ENCODE data around the gene GLYATL1.
"Not testable (repeated sequence)": the region's sequence is repeated elsewhere in the genome, so short reads cannot be mapped to it uniquely, and the experiment has no call there.

Gene GLYATL1

DNA sequence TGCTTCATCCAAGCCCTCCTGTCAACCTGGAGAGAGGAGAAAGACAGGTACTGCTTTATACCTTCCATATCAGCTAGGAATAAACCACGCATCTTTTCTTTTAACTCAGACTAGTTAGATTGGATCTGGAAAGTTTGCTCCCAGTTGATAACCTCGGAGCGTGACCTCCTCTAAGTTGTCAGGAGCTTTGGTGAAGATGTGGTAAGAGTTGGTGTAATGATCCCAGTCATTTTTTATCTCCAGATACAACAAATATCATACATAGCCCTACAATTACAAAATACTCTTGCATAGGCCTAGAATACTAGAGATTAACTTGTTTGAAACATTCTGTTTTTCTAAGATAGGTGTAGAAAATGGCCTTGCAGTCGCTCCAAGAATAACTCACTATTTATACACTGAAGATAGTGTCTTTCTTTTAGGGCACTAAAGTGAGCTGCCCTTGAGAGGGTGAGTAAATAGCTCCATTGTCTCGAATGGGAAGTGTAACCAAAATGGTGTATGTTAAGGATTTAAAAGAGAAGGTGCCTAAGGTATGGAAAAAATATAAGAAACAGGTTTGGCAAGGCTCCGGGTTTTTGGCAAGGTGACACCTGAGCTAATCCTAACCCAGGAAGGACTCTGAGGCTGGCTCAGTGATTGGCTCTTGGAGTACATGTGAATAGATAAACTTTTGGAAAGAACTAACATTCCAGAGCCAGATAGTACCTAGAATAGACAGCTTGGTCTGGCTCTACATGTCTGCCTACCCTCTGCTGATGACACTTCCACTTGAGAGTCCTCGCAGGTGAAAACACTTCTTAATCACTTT lies 59.4 kb downstream of the GLYATL1 start:
- H3K4me1 ChIP-seq (ENCODE audit: control insufficient read depth, insufficient read depth, low read length, poor library complexity, severe bottlenecking) = no peaks in the 10 kb centered on the region
- H3K9me3 ChIP-seq (ENCODE audit: control insufficient read depth, low read length) = no peaks in the 10 kb centered on the region
- H3K27ac ChIP-seq (ENCODE audit: low read depth, low read length, severe bottlenecking) = no peak overlapping the region
- 77 to 90% methylated on average over 2 of the region's 7 CpGs for WGBS, 2 experiments (ENCODE audit: insufficient coverage in 2 of 2)
- H3K4me3 ChIP-seq (ENCODE audit: extremely low read depth, insufficient read depth, low read length, poor library complexity, severe bottlenecking) = no peak overlapping the region
- H3K36me3 ChIP-seq (ENCODE audit: control insufficient read depth, insufficient read depth, low read length) = no peaks in the 10 kb centered on the region

DNA sequence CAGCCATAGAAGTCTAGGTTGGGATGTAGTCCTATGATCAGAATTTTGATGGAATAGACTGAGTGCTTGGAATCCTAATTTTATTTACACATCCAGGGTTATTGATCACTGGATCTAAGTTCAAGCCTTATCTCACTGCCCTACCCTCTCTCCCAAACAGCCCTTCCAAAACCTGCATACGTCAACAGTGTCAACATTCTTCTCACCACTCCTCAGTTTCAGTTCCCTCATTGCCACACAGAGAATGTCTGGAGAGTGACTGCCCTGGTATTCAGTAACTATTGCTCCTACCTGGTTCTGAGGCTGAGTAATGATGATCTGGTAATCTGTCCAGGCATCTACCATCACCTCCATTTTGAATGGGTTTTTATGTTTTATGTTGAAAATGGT lies 60.0 kb downstream of the GLYATL1 start:
- no peak overlapping the region for H3K4me3 ChIP-seq (ENCODE audit: extremely low read depth, insufficient read depth, low read length, poor library complexity, severe bottlenecking)
- H3K36me3 ChIP-seq (ENCODE audit: control insufficient read depth, insufficient read depth, low read length) = no peaks in the 10 kb centered on the region
- no peaks in the 10 kb centered on the region for H3K4me1 ChIP-seq (ENCODE audit: control insufficient read depth, insufficient read depth, low read length, poor library complexity, severe bottlenecking)
- WGBS, 2 experiments (ENCODE audit: insufficient coverage in 2 of 2) = no CpG with 5 or more reads among the region's 1 CpG
- no peaks in the 10 kb centered on the region for H3K9me3 ChIP-seq (ENCODE audit: control insufficient read depth, low read length)
- H3K27ac ChIP-seq (ENCODE audit: low read depth, low read length, severe bottlenecking) = no peak overlapping the region

DNA sequence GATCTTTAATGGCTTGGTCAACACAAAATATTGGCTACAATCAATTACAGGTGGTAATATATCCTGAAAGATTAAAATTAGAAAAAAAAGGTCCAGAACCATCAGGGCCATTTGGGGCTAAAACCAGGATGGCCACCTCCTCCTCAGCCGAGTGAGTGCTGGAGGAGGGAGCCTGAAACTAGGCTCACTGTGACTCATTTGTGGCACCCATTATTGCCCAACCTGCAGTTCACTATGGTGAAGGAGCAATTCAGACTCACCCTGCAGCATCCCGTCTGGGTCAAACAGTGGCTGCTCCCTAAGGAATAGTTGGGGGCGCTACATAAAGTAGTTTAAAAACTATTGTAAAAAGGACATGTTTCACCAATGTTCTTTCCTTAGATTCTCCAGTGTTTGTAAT lies 60.7 kb downstream of the GLYATL1 start:
- Histone ChIP-seq H3K27ac (ENCODE audit: low read depth, low read length, severe bottlenecking) (no peak overlapping the region), H3K9me3 (ENCODE audit: control insufficient read depth, low read length) (no peaks in the 10 kb centered on the region), H3K4me1 (ENCODE audit: control insufficient read depth, insufficient read depth, low read length, poor library complexity, severe bottlenecking) (no peaks in the 10 kb centered on the region), H3K4me3 (ENCODE audit: extremely low read depth, insufficient read depth, low read length, poor library complexity, severe bottlenecking) (no peak overlapping the region), H3K36me3 (ENCODE audit: control insufficient read depth, insufficient read depth, low read length) (no peaks in the 10 kb centered on the region)
- WGBS, 2 experiments (ENCODE audit: insufficient coverage in 2 of 2) = 88% methylated on average over 1 of the region's 3 CpGs; no CpG with 5 or more reads in 1 of the 2 experiments

- not testable (repeated sequence) for H3K27ac ChIP-seq (ENCODE audit: low read depth, low read length, severe bottlenecking); H3K36me3 ChIP-seq (ENCODE audit: control insufficient read depth, insufficient read depth, low read length); H3K4me1 ChIP-seq (ENCODE audit: control insufficient read depth, insufficient read depth, low read length, poor library complexity, severe bottlenecking); H3K9me3 ChIP-seq (ENCODE audit: control insufficient read depth, low read length); H3K4me3 ChIP-seq (ENCODE audit: extremely low read depth, insufficient read depth, low read length, poor library complexity, severe bottlenecking)
- 60% methylated on average over 1 of the region's 2 CpGs; no CpG with 5 or more reads in 1 of the 2 experiments for WGBS, 2 experiments (ENCODE audit: insufficient coverage in 2 of 2)
These were observed 62.7 kb downstream of the GLYATL1 start for GRCh38 chr11:59002006-59002405.
